Endothelial cell of coronary artery (primary cell): ENCODE measurements around the gene PTPRE. TPM values are rescaled to one million over a fixed set of nuclear protein-coding genes. Genes with fewer than 3 reads are reported as not detected.

Experiments used
- total RNA-seq: library from RNA; depleted of rRNA; stranded (reverse); fragments of >200 nt; gene quantifications from 2 replicates; pipeline ENCODE4 v1.2.3, GENCODE V29; 2014

The PTPRE gene
- 40.2 and 49.2 TPM in 2 replicates for total RNA-seq

GRCh38 chr10:127906548-127907377 lies at the start of gene PTPRE:
TSS of gene PTPRE (plus strand) at chr10:127907103. CDS start at chr10:128040882, 133,779 bp downstream.

GRCh38 chr10:127892743-127893142 lies 14.2 kb upstream of the PTPRE start, which contains the start of gene CLRN3:
TSS of gene CLRN3 (minus strand) at chr10:127892941. CDS start at chr10:127892784, 157 bp downstream.

GRCh38 chr10:128125944-128126764 lies 219.3 kb downstream of the PTPRE start, which contains the start of gene MKI67:
TSS of gene MKI67 (minus strand) at chr10:128126423. CDS start at chr10:128125667, 756 bp downstream.

Other genes with a start within 250 kb of the PTPRE start
- not detected in 2 replicates for gene FOXI2, start 169.9 kb upstream of the PTPRE start, total RNA-seq
- 0.09 TPM in 2 replicates for gene CLRN3, start 14.2 kb upstream of the PTPRE start, total RNA-seq
- 8.1 and 19.0 TPM in 2 replicates for gene MKI67, start 219.3 kb downstream of the PTPRE start, total RNA-seq